HG02642 (cell line): ENCODE data around the gene VPS18.

Experiments
- ATAC-seq: cut with Tn5 transposase; IDR thresholded peaks from one replicate; pipeline ENCODE4 v1.9.1; 2021; ENCODE audit warnings: mild to moderate bottlenecking; ENCODE audit not compliant: unreplicated experiment, poor library complexity

VPS18 gene

GRCh38 chr15:40869686-40870085 is 24.6 kb upstream of the VPS18 start:
- ATAC-seq: no peak

- ATAC-seq: no peak
These were observed 23.5 kb upstream of the VPS18 start for GRCh38 chr15:40870716-40871115.

GRCh38 chr15:40871749-40872617 is 22.3 kb upstream of the VPS18 start:
- ATAC-seq: no peak

GRCh38 chr15:40872791-40873693 is 21.2 kb upstream of the VPS18 start:
- no peak for ATAC-seq

GRCh38 chr15:40873694-40874561 is 20.3 kb upstream of the VPS18 start, which contains the start of gene RHOV:
RHOV (minus strand) TSS chr15:40874234; CDS start chr15:40874139, 95 bp downstream.
- peak; percentile 59 for ATAC-seq

GRCh38 chr15:40875991-40876730 is 18.1 kb upstream of the VPS18 start:
- ATAC-seq: no peak

- no peak for ATAC-seq
These were observed 16.6 kb upstream of the VPS18 start for GRCh38 chr15:40877694-40878093.

GRCh38 chr15:40878785-40879184 is 15.5 kb upstream of the VPS18 start:
- peak; percentile 49 for ATAC-seq

GRCh38 chr15:40879609-40880008 is 14.6 kb upstream of the VPS18 start:
- ATAC-seq: no peak

- no peak for ATAC-seq
These were observed 12.9 kb upstream of the VPS18 start for GRCh38 chr15:40881351-40881750.

- no peak for ATAC-seq
These were observed 7.7 kb upstream of the VPS18 start for GRCh38 chr15:40886586-40886985.

GRCh38 chr15:40889112-40889511 is 5.1 kb upstream of the VPS18 start:
- ATAC-seq: no peak

GRCh38 chr15:40891138-40891537 is 3.1 kb upstream of the VPS18 start:
- no peak for ATAC-seq

- ATAC-seq: no peak
These were observed 2.3 kb upstream of the VPS18 start for GRCh38 chr15:40891810-40892446.

GRCh38 chr15:40892447-40893012 is 1.7 kb upstream of the VPS18 start:
- ATAC-seq: no peak

- ATAC-seq: no peak
These were observed 1.1 kb upstream of the VPS18 start for GRCh38 chr15:40893019-40893670.

GRCh38 chr15:40894681-40895448 is 615 bp downstream of the VPS18 start:
- peak; percentile 35 for ATAC-seq
